ENCODE results near the gene UBL5.

DNA sequence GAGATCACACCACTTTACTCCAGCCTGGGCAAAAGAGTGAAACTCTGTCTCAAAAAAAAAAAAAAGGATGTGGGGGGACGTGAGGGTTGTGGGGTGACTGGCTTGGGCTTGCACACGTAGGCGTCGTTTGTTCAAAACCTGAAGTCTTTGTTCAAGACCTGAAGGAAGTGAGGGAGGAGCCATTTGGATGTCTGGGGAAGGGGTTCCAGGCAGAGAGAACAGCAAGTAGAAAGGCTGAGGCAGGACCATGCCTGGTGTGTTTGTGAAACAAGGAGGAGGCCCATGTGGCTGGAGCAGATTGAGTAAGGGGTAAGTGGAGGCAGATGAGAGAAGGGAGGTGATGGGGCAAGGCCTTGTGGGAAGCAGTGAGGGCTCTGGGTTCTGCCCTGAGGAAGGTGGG is 35.2 kb downstream of the UBL5 start:
- TF ChIP-seq, protein P1, sequence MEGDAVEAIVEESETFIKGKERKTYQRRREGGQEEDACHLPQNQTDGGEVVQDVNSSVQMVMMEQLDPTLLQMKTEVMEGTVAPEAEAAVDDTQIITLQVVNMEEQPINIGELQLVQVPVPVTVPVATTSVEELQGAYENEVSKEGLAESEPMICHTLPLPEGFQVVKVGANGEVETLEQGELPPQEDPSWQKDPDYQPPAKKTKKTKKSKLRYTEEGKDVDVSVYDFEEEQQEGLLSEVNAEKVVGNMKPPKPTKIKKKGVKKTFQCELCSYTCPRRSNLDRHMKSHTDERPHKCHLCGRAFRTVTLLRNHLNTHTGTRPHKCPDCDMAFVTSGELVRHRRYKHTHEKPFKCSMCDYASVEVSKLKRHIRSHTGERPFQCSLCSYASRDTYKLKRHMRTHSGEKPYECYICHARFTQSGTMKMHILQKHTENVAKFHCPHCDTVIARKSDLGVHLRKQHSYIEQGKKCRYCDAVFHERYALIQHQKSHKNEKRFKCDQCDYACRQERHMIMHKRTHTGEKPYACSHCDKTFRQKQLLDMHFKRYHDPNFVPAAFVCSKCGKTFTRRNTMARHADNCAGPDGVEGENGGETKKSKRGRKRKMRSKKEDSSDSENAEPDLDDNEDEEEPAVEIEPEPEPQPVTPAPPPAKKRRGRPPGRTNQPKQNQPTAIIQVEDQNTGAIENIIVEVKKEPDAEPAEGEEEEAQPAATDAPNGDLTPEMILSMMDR (IDR thresholded peaks at IDR 0.05; ENCODE audit: poor library complexity, severe bottlenecking): no peak
- no peak for TF ChIP-seq TAF1 (IDR thresholded peaks at IDR 0.05; ENCODE audit: low read depth)
- no peak for TF ChIP-seq POLR2AphosphoS5 (IDR thresholded peaks at IDR 0.05)
- TF ChIP-seq, protein P2, sequence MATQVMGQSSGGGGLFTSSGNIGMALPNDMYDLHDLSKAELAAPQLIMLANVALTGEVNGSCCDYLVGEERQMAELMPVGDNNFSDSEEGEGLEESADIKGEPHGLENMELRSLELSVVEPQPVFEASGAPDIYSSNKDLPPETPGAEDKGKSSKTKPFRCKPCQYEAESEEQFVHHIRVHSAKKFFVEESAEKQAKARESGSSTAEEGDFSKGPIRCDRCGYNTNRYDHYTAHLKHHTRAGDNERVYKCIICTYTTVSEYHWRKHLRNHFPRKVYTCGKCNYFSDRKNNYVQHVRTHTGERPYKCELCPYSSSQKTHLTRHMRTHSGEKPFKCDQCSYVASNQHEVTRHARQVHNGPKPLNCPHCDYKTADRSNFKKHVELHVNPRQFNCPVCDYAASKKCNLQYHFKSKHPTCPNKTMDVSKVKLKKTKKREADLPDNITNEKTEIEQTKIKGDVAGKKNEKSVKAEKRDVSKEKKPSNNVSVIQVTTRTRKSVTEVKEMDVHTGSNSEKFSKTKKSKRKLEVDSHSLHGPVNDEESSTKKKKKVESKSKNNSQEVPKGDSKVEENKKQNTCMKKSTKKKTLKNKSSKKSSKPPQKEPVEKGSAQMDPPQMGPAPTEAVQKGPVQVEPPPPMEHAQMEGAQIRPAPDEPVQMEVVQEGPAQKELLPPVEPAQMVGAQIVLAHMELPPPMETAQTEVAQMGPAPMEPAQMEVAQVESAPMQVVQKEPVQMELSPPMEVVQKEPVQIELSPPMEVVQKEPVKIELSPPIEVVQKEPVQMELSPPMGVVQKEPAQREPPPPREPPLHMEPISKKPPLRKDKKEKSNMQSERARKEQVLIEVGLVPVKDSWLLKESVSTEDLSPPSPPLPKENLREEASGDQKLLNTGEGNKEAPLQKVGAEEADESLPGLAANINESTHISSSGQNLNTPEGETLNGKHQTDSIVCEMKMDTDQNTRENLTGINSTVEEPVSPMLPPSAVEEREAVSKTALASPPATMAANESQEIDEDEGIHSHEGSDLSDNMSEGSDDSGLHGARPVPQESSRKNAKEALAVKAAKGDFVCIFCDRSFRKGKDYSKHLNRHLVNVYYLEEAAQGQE (IDR thresholded peaks at IDR 0.05; ENCODE audit: borderline replicate concordance): no peak
- no peak for TF ChIP-seq EZH2 (IDR thresholded peaks at IDR 0.05; ENCODE audit: borderline replicate concordance, insufficient read depth, low read length, poor library complexity, severe bottlenecking)
- no peak for TF ChIP-seq SMC3 (conservative IDR thresholded peaks at IDR 0.05; ENCODE audit: poor library complexity)
- TF ChIP-seq MXI1 (conservative IDR thresholded peaks at IDR 0.05; ENCODE audit: poor library complexity, severe bottlenecking): no peak
- TF ChIP-seq EP300 (conservative IDR thresholded peaks at IDR 0.05; ENCODE audit: poor library complexity, severe bottlenecking): no peak
